K562 (cell line): ENCODE measurements around the gene SLC25A31. TPM values are rescaled to one million over a fixed set of nuclear protein-coding genes. Genes with fewer than 3 reads are reported as not detected.

ENCODE experiments used
- CBFA2T2 ChIP-seq: fragments of 450-650 bp; conservative IDR thresholded peaks from 2 replicates; pipeline ENCODE4 v1.6.1; 2017; ENCODE audit warnings: mild to moderate bottlenecking
- CC2D1A ChIP-seq: fragments of 450-650 bp; IDR thresholded peaks from 2 replicates; pipeline ENCODE4 v1.6.1; 2017; ENCODE audit warnings: mild to moderate bottlenecking
- HNRNPH1 ChIP-seq: fragments of 200-400 bp; formaldehyde crosslinking; optimal IDR thresholded peaks from 2 replicates; pipeline ENCODE3; 2017; ENCODE audit warnings: low read depth, mild to moderate bottlenecking, low read length, moderate library complexity
- MCM3 ChIP-seq: fragments of 450-650 bp; IDR thresholded peaks from 2 replicates; pipeline ENCODE4 v1.6.1; 2016
- RAD21 ChIP-seq, 2 experiments: fragments of 250-450 bp in 1 of 2; fragments of 450-650 bp in 1 of 2; sonication (Bioruptor Pico) in 1 of 2; formaldehyde crosslinking in 1 of 2; IDR thresholded peaks in 1 of 2; conservative IDR thresholded peaks in 1 of 2; 2 replicates each; pipeline versions ENCODE4 v1.4.0 to v1.8.0; 2020 to 2022; ENCODE audit warnings: mild to moderate bottlenecking in 2 of 2, moderate library complexity in 1 of 2
- SMARCA5 ChIP-seq: fragments of 450-650 bp; IDR thresholded peaks from 2 replicates; pipeline ENCODE4 v1.6.1; 2016
- ZNF668 ChIP-seq: fragments of 250-450 bp; sonication (Bioruptor Pico); IDR thresholded peaks from 2 replicates; pipeline ENCODE4 v1.8.0; 2022; ENCODE audit warnings: mild to moderate bottlenecking, inconsistent platforms
- polyA plus RNA-seq, 8 experiments: library from polyadenylated mRNA; depleted of rRNA in 4 of 8; stranded (reverse) in 5 of 8; unstranded in 3 of 8; fragments of >200 nt; fragmentation: Nextera tagmentation in 2 of 8; fragmentation: Illumina TruSeq in 1 of 8; extraction: Ambion mirVana in 2 of 8; extraction: Trizol in 1 of 8; gene quantifications; 2 replicates each; pipeline versions ENCODE4 v1.2.1 to v1.2.3, GENCODE V29; 2011 to 2014; ENCODE audit warnings: inconsistent platforms in 1 of 8, missing spikeins in 1 of 8
- total RNA-seq, 7 experiments: library from RNA; depleted of rRNA in 6 of 7; stranded (reverse); fragments of >200 nt in 6 of 7; fragmentation: Illumina TruSeq in 2 of 7; extraction: Trizol in 2 of 7; gene quantifications; 2 replicates each; pipeline versions ENCODE4 v1.2.1 to v1.2.3, GENCODE V29; 2011 to 2021; ENCODE audit warnings: low replicate concordance in 1 of 7
- TF ChIP-seq, protein P1 (sequence below), 3 experiments: IDR thresholded peaks in 2 of 3; conservative IDR thresholded peaks in 1 of 3; 2 replicates each; pipeline ENCODE4 v1.5.1; 2011 to 2012; ENCODE audit warnings: low read length in 3 of 3, mild to moderate bottlenecking in 3 of 3, control low read depth in 2 of 3, improper control_type of control experiment in 1 of 3, inconsistent platforms in 1 of 3, low read depth in 1 of 3, mixed read lengths in 1 of 3, moderate library complexity in 1 of 3; ENCODE audit not compliant: insufficient read depth in 2 of 3
- TF ChIP-seq, protein P2 (sequence below): sonication (generic); formaldehyde crosslinking; IDR thresholded peaks from 2 replicates; pipeline ENCODE4 v1.8.1; 2023; ENCODE audit warnings: mild to moderate bottlenecking, missing genetic modification reagents
- TF ChIP-seq, protein P3 (sequence below): fragments of 450-650 bp; IDR thresholded peaks from 2 replicates; pipeline ENCODE4 v1.6.1; 2016; ENCODE audit warnings: mild to moderate bottlenecking, moderate library complexity
- TF ChIP-seq, protein P4 (sequence below): fragments of 450-650 bp; IDR thresholded peaks from 2 replicates; pipeline ENCODE4 v1.6.1; 2016; ENCODE audit warnings: mild to moderate bottlenecking

The SLC25A31 gene
- total and polyA plus RNA-seq, 9 of the 15 experiments (the other 6 are each of a cell fraction or from before 2014, with no cell fraction given), result 0.07 TPM; not detected in 8

DNA sequence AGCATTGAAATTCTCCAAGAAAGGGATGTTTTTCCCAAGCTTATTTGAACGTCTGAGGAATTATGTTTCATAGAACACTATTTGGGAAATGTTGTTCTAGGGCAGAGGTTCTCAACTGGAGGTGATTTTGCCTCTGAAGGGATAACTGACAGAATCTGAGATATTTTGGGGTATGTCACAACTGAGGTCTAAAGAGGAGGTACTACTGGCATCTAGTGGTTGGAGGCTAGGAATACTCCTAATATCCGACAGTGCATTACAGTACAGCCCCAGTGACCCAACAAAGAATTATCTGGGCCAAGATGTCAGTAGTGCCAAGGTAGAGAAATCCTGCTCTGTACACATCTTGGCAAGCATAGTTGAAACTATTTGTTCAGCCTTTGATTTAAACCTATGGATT lies 58.3 kb downstream of the SLC25A31 start (continued):
- TF ChIP-seq, protein P1, sequence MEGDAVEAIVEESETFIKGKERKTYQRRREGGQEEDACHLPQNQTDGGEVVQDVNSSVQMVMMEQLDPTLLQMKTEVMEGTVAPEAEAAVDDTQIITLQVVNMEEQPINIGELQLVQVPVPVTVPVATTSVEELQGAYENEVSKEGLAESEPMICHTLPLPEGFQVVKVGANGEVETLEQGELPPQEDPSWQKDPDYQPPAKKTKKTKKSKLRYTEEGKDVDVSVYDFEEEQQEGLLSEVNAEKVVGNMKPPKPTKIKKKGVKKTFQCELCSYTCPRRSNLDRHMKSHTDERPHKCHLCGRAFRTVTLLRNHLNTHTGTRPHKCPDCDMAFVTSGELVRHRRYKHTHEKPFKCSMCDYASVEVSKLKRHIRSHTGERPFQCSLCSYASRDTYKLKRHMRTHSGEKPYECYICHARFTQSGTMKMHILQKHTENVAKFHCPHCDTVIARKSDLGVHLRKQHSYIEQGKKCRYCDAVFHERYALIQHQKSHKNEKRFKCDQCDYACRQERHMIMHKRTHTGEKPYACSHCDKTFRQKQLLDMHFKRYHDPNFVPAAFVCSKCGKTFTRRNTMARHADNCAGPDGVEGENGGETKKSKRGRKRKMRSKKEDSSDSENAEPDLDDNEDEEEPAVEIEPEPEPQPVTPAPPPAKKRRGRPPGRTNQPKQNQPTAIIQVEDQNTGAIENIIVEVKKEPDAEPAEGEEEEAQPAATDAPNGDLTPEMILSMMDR (IDR thresholded peaks at IDR 0.05 in 2 of 3, conservative IDR thresholded peaks at IDR 0.05 in 1 of 3; ENCODE audit: insufficient read depth in 2 of 3, low read depth in 1 of 3, low read length in 3 of 3), result peak; percentile 39 to 47 (median 44)
- no peak for TF ChIP-seq ZNF668 (CRISPR knock-in tag)
- TF ChIP-seq, protein P2, sequence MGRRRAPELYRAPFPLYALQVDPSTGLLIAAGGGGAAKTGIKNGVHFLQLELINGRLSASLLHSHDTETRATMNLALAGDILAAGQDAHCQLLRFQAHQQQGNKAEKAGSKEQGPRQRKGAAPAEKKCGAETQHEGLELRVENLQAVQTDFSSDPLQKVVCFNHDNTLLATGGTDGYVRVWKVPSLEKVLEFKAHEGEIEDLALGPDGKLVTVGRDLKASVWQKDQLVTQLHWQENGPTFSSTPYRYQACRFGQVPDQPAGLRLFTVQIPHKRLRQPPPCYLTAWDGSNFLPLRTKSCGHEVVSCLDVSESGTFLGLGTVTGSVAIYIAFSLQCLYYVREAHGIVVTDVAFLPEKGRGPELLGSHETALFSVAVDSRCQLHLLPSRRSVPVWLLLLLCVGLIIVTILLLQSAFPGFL (CRISPR knock-in tag), result no peak
- no peak for TF ChIP-seq SMARCA5
- TF ChIP-seq CC2D1A, result peak; percentile 90
- TF ChIP-seq, protein P3, sequence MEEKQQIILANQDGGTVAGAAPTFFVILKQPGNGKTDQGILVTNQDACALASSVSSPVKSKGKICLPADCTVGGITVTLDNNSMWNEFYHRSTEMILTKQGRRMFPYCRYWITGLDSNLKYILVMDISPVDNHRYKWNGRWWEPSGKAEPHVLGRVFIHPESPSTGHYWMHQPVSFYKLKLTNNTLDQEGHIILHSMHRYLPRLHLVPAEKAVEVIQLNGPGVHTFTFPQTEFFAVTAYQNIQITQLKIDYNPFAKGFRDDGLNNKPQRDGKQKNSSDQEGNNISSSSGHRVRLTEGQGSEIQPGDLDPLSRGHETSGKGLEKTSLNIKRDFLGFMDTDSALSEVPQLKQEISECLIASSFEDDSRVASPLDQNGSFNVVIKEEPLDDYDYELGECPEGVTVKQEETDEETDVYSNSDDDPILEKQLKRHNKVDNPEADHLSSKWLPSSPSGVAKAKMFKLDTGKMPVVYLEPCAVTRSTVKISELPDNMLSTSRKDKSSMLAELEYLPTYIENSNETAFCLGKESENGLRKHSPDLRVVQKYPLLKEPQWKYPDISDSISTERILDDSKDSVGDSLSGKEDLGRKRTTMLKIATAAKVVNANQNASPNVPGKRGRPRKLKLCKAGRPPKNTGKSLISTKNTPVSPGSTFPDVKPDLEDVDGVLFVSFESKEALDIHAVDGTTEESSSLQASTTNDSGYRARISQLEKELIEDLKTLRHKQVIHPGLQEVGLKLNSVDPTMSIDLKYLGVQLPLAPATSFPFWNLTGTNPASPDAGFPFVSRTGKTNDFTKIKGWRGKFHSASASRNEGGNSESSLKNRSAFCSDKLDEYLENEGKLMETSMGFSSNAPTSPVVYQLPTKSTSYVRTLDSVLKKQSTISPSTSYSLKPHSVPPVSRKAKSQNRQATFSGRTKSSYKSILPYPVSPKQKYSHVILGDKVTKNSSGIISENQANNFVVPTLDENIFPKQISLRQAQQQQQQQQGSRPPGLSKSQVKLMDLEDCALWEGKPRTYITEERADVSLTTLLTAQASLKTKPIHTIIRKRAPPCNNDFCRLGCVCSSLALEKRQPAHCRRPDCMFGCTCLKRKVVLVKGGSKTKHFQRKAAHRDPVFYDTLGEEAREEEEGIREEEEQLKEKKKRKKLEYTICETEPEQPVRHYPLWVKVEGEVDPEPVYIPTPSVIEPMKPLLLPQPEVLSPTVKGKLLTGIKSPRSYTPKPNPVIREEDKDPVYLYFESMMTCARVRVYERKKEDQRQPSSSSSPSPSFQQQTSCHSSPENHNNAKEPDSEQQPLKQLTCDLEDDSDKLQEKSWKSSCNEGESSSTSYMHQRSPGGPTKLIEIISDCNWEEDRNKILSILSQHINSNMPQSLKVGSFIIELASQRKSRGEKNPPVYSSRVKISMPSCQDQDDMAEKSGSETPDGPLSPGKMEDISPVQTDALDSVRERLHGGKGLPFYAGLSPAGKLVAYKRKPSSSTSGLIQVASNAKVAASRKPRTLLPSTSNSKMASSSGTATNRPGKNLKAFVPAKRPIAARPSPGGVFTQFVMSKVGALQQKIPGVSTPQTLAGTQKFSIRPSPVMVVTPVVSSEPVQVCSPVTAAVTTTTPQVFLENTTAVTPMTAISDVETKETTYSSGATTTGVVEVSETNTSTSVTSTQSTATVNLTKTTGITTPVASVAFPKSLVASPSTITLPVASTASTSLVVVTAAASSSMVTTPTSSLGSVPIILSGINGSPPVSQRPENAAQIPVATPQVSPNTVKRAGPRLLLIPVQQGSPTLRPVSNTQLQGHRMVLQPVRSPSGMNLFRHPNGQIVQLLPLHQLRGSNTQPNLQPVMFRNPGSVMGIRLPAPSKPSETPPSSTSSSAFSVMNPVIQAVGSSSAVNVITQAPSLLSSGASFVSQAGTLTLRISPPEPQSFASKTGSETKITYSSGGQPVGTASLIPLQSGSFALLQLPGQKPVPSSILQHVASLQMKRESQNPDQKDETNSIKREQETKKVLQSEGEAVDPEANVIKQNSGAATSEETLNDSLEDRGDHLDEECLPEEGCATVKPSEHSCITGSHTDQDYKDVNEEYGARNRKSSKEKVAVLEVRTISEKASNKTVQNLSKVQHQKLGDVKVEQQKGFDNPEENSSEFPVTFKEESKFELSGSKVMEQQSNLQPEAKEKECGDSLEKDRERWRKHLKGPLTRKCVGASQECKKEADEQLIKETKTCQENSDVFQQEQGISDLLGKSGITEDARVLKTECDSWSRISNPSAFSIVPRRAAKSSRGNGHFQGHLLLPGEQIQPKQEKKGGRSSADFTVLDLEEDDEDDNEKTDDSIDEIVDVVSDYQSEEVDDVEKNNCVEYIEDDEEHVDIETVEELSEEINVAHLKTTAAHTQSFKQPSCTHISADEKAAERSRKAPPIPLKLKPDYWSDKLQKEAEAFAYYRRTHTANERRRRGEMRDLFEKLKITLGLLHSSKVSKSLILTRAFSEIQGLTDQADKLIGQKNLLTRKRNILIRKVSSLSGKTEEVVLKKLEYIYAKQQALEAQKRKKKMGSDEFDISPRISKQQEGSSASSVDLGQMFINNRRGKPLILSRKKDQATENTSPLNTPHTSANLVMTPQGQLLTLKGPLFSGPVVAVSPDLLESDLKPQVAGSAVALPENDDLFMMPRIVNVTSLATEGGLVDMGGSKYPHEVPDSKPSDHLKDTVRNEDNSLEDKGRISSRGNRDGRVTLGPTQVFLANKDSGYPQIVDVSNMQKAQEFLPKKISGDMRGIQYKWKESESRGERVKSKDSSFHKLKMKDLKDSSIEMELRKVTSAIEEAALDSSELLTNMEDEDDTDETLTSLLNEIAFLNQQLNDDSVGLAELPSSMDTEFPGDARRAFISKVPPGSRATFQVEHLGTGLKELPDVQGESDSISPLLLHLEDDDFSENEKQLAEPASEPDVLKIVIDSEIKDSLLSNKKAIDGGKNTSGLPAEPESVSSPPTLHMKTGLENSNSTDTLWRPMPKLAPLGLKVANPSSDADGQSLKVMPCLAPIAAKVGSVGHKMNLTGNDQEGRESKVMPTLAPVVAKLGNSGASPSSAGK, result no peak
- peak in 1 of 2 experiments; percentile 33; a peak in 2 of 4 replicates for TF ChIP-seq RAD21 (CRISPR knock-in tag; conservative IDR thresholded peaks at IDR 0.05 in 1 of 2, IDR thresholded peaks at IDR 0.05 in 1 of 2)
- TF ChIP-seq HNRNPH1, result no peak
- TF ChIP-seq, protein P4, sequence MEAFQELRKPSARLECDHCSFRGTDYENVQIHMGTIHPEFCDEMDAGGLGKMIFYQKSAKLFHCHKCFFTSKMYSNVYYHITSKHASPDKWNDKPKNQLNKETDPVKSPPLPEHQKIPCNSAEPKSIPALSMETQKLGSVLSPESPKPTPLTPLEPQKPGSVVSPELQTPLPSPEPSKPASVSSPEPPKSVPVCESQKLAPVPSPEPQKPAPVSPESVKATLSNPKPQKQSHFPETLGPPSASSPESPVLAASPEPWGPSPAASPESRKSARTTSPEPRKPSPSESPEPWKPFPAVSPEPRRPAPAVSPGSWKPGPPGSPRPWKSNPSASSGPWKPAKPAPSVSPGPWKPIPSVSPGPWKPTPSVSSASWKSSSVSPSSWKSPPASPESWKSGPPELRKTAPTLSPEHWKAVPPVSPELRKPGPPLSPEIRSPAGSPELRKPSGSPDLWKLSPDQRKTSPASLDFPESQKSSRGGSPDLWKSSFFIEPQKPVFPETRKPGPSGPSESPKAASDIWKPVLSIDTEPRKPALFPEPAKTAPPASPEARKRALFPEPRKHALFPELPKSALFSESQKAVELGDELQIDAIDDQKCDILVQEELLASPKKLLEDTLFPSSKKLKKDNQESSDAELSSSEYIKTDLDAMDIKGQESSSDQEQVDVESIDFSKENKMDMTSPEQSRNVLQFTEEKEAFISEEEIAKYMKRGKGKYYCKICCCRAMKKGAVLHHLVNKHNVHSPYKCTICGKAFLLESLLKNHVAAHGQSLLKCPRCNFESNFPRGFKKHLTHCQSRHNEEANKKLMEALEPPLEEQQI, result peak; percentile 92
- TF ChIP-seq CBFA2T2, result no peak
- TF ChIP-seq MCM3, result no peak
